Smooth muscle cell (in vitro differentiated cells): ENCODE data around the gene XIAP. TPM values are rescaled to one million over a fixed set of nuclear protein-coding genes. Genes with fewer than 3 reads are reported as not detected.
"Not testable (repeated sequence)": the region's sequence is repeated elsewhere in the genome, so short reads cannot be mapped to it uniquely, and the experiment has no call there.

Source experiments
- DNase-seq: peaks from one replicate; lab custom pipeline; 2025; ENCODE audit not compliant: unreplicated experiment; lab: John Stamatoyannopoulos, UW
- H2AFZ ChIP-seq: fragments of 200-600 bp; sonication (generic); 2 replicates; pipeline ENCODE4 v1.6.0; 2016; ENCODE audit warnings: antibody characterized with exemption, low read depth, mild to moderate bottlenecking
- H3F3A ChIP-seq: fragments of 200-600 bp; sonication (generic); 2 replicates; pipeline ENCODE4 v1.6.0; 2017; ENCODE audit warnings: antibody characterized with exemption, low read depth
- H3K27ac ChIP-seq: fragments of 200-600 bp; sonication (generic); 2 replicates; pipeline ENCODE4 v1.5.1; 2016; ENCODE audit warnings: low read depth, mild to moderate bottlenecking
- H3K27me3 ChIP-seq: fragments of 200-600 bp; sonication (generic); 2 replicates; pipeline ENCODE4 v1.6.1; 2016; ENCODE audit warnings: low read depth, mild to moderate bottlenecking
- H3K36me3 ChIP-seq: fragments of 200-600 bp; sonication (generic); 2 replicates; pipeline ENCODE4 v1.5.1; 2016; ENCODE audit warnings: low read depth
- H3K4me1 ChIP-seq: fragments of 200-600 bp; sonication (generic); 2 replicates; pipeline ENCODE4 v1.5.1; 2016; ENCODE audit warnings: low read depth
- H3K4me2 ChIP-seq: fragments of 200-600 bp; sonication (generic); 2 replicates; pipeline ENCODE4 v1.6.0; 2016; ENCODE audit warnings: mild to moderate bottlenecking
- H3K4me3 ChIP-seq: fragments of 200-600 bp; sonication (generic); 2 replicates; pipeline ENCODE4 v1.5.1; 2016; ENCODE audit warnings: mild to moderate bottlenecking
- H3K79me2 ChIP-seq: fragments of 200-600 bp; sonication (generic); 2 replicates; pipeline ENCODE4 v1.6.0; 2016; ENCODE audit warnings: low read depth, mild to moderate bottlenecking
- H3K9ac ChIP-seq: fragments of 200-600 bp; sonication (generic); 2 replicates; pipeline ENCODE4 v1.6.0; 2016; ENCODE audit warnings: low read depth
- H3K9me3 ChIP-seq: fragments of 200-600 bp; sonication (generic); replicated peaks from 2 replicates; pipeline ENCODE4 v1.5.1; 2016; ENCODE audit warnings: low read depth
- H4K20me1 ChIP-seq: fragments of 200-600 bp; sonication (generic); 2 replicates; pipeline ENCODE4 v1.6.0; 2016; ENCODE audit warnings: low read depth
- CTCF ChIP-seq: fragments of 200-600 bp; sonication (generic); IDR thresholded peaks from 2 replicates; pipeline ENCODE4 v1.5.1; 2017; ENCODE audit warnings: borderline replicate concordance, mild to moderate bottlenecking, antibody characterized with exemption; ENCODE audit not compliant: insufficient read depth, poor library complexity, severe bottlenecking
- WGBS: methylation state at CpG from one replicate; pipeline ENCODE4 v1.1.7; 2016; ENCODE audit warnings: low lambda C conversion rate; 5-methylcytosine and 5-hydroxymethylcytosine counted together
- polyA plus RNA-seq: library from polyadenylated mRNA; unstranded; fragments of >200 nt; fragmentation: Nextera tagmentation; extraction: Ambion mirVana; gene quantifications from 2 replicates; pipeline ENCODE4 v1.2.1, GENCODE V29; 2016
- total RNA-seq: library from RNA; depleted of rRNA; stranded (reverse); fragments of >200 nt; gene quantifications from 2 replicates; pipeline ENCODE4 v1.2.3, GENCODE V29; 2014

The XIAP gene
- total RNA-seq (24.5 and 37.7 TPM in 2 replicates), polyA plus RNA-seq (8.5 and 12.4 TPM in 2 replicates)

GRCh38 chrX:123859846-123860838, at the start of gene XIAP:
TSS of gene XIAP (plus strand) at chrX:123860053. CDS start at chrX:123885663, 25,610 bp downstream.
- peaks cover 41% of the 10 kb centered on the region for H3K79me2 ChIP-seq
- peak within 1 kb of the TSS; percentile 73 for H3K4me3 ChIP-seq
- no peaks in the 10 kb centered on the region for H3K9me3 ChIP-seq
- peak within 1 kb of the TSS; percentile 63 for H2AFZ ChIP-seq
- no peaks in the 10 kb centered on the region for H3F3A ChIP-seq
- no peak for TF ChIP-seq CTCF
- H3K4me2 ChIP-seq, result peak within 1 kb of the TSS; percentile 78
- peak within 1 kb of the TSS; percentile 88 for H3K27ac ChIP-seq
- 40% methylated on average over 29 of the region's 62 CpGs for WGBS
- peak within 1 kb of the TSS; percentile 88 for H3K9ac ChIP-seq
- H3K4me1 ChIP-seq, result peaks cover 6% of the 10 kb centered on the region
- DNase-seq, result peak; percentile 40
- no peaks in the 10 kb centered on the region for H3K36me3 ChIP-seq
- no peaks in the 10 kb centered on the region for H3K27me3 ChIP-seq
- no peaks in the 10 kb centered on the region for H4K20me1 ChIP-seq

GRCh38 chrX:123814343-123814742, 45.5 kb upstream of the XIAP start:
- Histone ChIP-seq H3K79me2 (no peaks in the 10 kb centered on the region), H4K20me1 (no peaks in the 10 kb centered on the region), H3K9me3 (no peaks in the 10 kb centered on the region), H3K36me3 (no peaks in the 10 kb centered on the region), H3K4me2 (peak overlapping the region; percentile 43), H3K9ac (peak overlapping the region; percentile 60), H3K27me3 (no peaks in the 10 kb centered on the region), H3K27ac (peak overlapping the region; percentile 84), H3K4me3 (no peak overlapping the region), H3F3A (no peaks in the 10 kb centered on the region), H2AFZ (no peak overlapping the region), H3K4me1 (no peaks in the 10 kb centered on the region)
- 81% methylated on average over 2 of the region's 2 CpGs for WGBS
- TF ChIP-seq CTCF, result no peak
- no peak for DNase-seq

GRCh38 chrX:123814934-123815394, 44.9 kb upstream of the XIAP start:
- DNase-seq, H3K9me3 ChIP-seq, H3K79me2 ChIP-seq, H4K20me1 ChIP-seq, H3K4me3 ChIP-seq, H2AFZ ChIP-seq, H3K36me3 ChIP-seq, H3F3A ChIP-seq, H3K4me1 ChIP-seq, H3K27me3 ChIP-seq: not testable (repeated sequence)
- WGBS, result 40% methylated on average over 12 of the region's 12 CpGs
- H3K27ac ChIP-seq, result peak overlapping the region; percentile 84
- peak overlapping the region; percentile 60 for H3K9ac ChIP-seq
- peak overlapping the region; percentile 43 for H3K4me2 ChIP-seq

- Histone ChIP-seq H3K79me2 (no peaks in the 10 kb centered on the region), H3K27me3 (no peaks in the 10 kb centered on the region), H3F3A (no peaks in the 10 kb centered on the region), H3K9me3 (no peaks in the 10 kb centered on the region), H4K20me1 (no peaks in the 10 kb centered on the region), H3K4me1 (no peaks in the 10 kb centered on the region), H3K27ac (no peak overlapping the region), H3K36me3 (no peaks in the 10 kb centered on the region), H3K9ac (no peak overlapping the region), H3K4me2 (no peak overlapping the region), H2AFZ (no peak overlapping the region), H3K4me3 (no peak overlapping the region)
- WGBS, result 87% methylated on average over 6 of the region's 6 CpGs
- no peak for DNase-seq
- no peak for TF ChIP-seq CTCF
Measured at GRCh38 chrX:123817288-123817894, 42.5 kb upstream of the XIAP start.
